D721Med (cell line): ENCODE measurements around the gene UCP3.

Experiments
- DNase-seq: peaks from one replicate; pipeline ENCODE4 v3.0.0; 2011; ENCODE audit warnings: low spot score; ENCODE audit not compliant: insufficient read length
- FAIRE-seq: peaks from 2 replicates; lab custom pipeline; 2011; peaks lifted over from hg19 to GRCh38; lab: Jason Lieb, UNC
- CTCF ChIP-seq: IDR thresholded peaks from 2 replicates; pipeline ENCODE4 v1.5.1; 2012; ENCODE audit warnings: mild to moderate bottlenecking, control low read depth; ENCODE audit not compliant: insufficient read depth; ENCODE audit errors: missing control alignments

The UCP3 gene

GRCh38 chr11:74011360-74012073, 2.6 kb upstream of the UCP3 start:
- DNase-seq (no peak), FAIRE-seq (no peak)
- TF ChIP-seq CTCF = no peak

- no peak for TF ChIP-seq CTCF
- DNase-seq (no peak), FAIRE-seq (no peak)
These were observed 1.7 kb upstream of the UCP3 start for GRCh38 chr11:74010306-74011300.

GRCh38 chr11:74009675-74010305, 905 bp upstream of the UCP3 start:
- TF ChIP-seq CTCF = no peak
- DNase-seq (no peak), FAIRE-seq (no peak)

- FAIRE-seq (no peak), DNase-seq (no peak)
- no peak for TF ChIP-seq CTCF
These were observed 304 bp upstream of the UCP3 start for GRCh38 chr11:74009230-74009547.

GRCh38 chr11:74007691-74008372, 1.1 kb downstream of the UCP3 start:
- no peak for TF ChIP-seq CTCF
- no peak for FAIRE-seq
- no peak for DNase-seq

GRCh38 chr11:74006743-74007304, 2.1 kb downstream of the UCP3 start:
- no peak for TF ChIP-seq CTCF
- FAIRE-seq = no peak
- no peak for DNase-seq
